Endothelial cell of umbilical vein (primary cell): ENCODE data around the gene PLEKHG4. TPM values are rescaled to one million over a fixed set of nuclear protein-coding genes. Genes with fewer than 3 reads are reported as not detected.

Source experiments
- BruUV-seq: library from RNA; stranded (reverse); fragments of 400-500 nt; replicated peaks from 2 replicates; lab custom pipeline; 2021; lab: Mats Ljungman, UMichigan
- CTCF ChIA-PET: fragments of 300-600, 350-600 bp; sonication (Branson Sonifier 250); formaldehyde crosslinking; loops from one replicate; lab custom pipeline; 2021; ENCODE audit warnings: antibody characterized with exemption, inconsistent platforms; lab: Charles Lee
- POLR2A ChIA-PET: fragments of 300-600, 350-600 bp; sonication (Branson Sonifier 250); formaldehyde crosslinking; loops from one replicate; lab custom pipeline; 2021; ENCODE audit warnings: antibody characterized with exemption, inconsistent platforms; lab: Charles Lee
- DNase-seq: peaks from one replicate; pipeline ENCODE4 v3.0.0-alpha.2; 2011; ENCODE audit warnings: low read depth, low spot score
- FAIRE-seq: peaks from 2 replicates; lab custom pipeline; 2011; peaks lifted over from hg19 to GRCh38; lab: Jason Lieb, UNC
- H2AFZ ChIP-seq: 2 replicates; pipeline ENCODE4 v1.6.0; 2012; ENCODE audit warnings: low read depth, low read length, control low read depth, inconsistent platforms
- H3K27ac ChIP-seq: 2 replicates; pipeline ENCODE4 v1.5.1; 2011; ENCODE audit warnings: low read depth, mild to moderate bottlenecking, control low read depth, low read length, moderate library complexity; ENCODE audit not compliant: insufficient read depth
- H3K27me3 ChIP-seq, 2 experiments: 2 replicates each; pipeline versions ENCODE4 v1.6.0 to v1.6.1; 2011; ENCODE audit warnings: low read length in 2 of 2, mixed read lengths in 1 of 2; ENCODE audit not compliant: control insufficient read depth in 2 of 2, insufficient read depth in 2 of 2
- H3K36me3 ChIP-seq, 2 experiments: 2 replicates in 1 of 2; 3 replicates in 1 of 2; pipeline ENCODE4 v1.5.1; 2011; ENCODE audit warnings: low read length in 2 of 2, mild to moderate bottlenecking in 1 of 2, moderate library complexity in 1 of 2; ENCODE audit not compliant: control insufficient read depth in 2 of 2, insufficient read depth in 2 of 2; ENCODE audit errors: extremely low read depth in 1 of 2
- H3K4me1 ChIP-seq: 3 replicates; pipeline ENCODE4 v1.5.1; 2011; ENCODE audit warnings: mild to moderate bottlenecking, low read length; ENCODE audit not compliant: control insufficient read depth, insufficient read depth; ENCODE audit errors: extremely low read depth
- H3K4me2 ChIP-seq: 2 replicates; pipeline ENCODE4 v1.6.1; 2011; ENCODE audit warnings: low read length, control low read depth, mixed read lengths; ENCODE audit not compliant: insufficient read depth
- H3K4me3 ChIP-seq, 3 experiments: fragments of 200-600 bp in 1 of 3; sonication (generic), shearing (Covaris generic) in 1 of 3; replicated peaks in 1 of 3; 2 replicates each; pipeline ENCODE4 v1.5.1; 2011 to 2016; ENCODE audit warnings: control low read depth in 3 of 3, low read length in 3 of 3, mild to moderate bottlenecking in 2 of 3, inconsistent platforms in 1 of 3, low read depth in 1 of 3, moderate library complexity in 1 of 3; ENCODE audit not compliant: insufficient read depth in 1 of 3
- H3K79me2 ChIP-seq: 2 replicates; pipeline ENCODE4 v1.6.0; 2012; ENCODE audit warnings: low read length, inconsistent platforms; ENCODE audit not compliant: control insufficient read depth, insufficient read depth
- H3K9ac ChIP-seq: replicated peaks from 2 replicates; pipeline ENCODE3; 2011; ENCODE audit warnings: low read length, control low read depth; ENCODE audit not compliant: insufficient read depth; ENCODE audit errors: extremely low read depth
- H3K9me1 ChIP-seq: replicated peaks from 3 replicates; pipeline ENCODE4 v1.6.0; 2011; ENCODE audit warnings: mild to moderate bottlenecking, low read length; ENCODE audit not compliant: control insufficient read depth, insufficient read depth; ENCODE audit errors: extremely low read depth
- H3K9me3 ChIP-seq: replicated peaks from 2 replicates; pipeline ENCODE4 v1.5.1; 2012; ENCODE audit warnings: low read length, inconsistent platforms; ENCODE audit not compliant: control insufficient read depth, insufficient read depth
- H4K20me1 ChIP-seq: replicated peaks from 2 replicates; pipeline ENCODE3; 2011; ENCODE audit warnings: mild to moderate bottlenecking, low read length; ENCODE audit not compliant: control insufficient read depth, insufficient read depth; ENCODE audit errors: extremely low read depth
- CTCF ChIP-seq, 2 donors: IDR thresholded peaks; 1 replicate in 1 of 2; 2 replicates in 1 of 2; pipeline ENCODE4 v1.5.1; 2011; ENCODE audit warnings: low read length in 2 of 2, mild to moderate bottlenecking in 2 of 2, moderate library complexity in 2 of 2, control low read depth in 1 of 2, inconsistent platforms in 1 of 2, low read depth in 1 of 2; ENCODE audit not compliant: insufficient read depth in 1 of 2; ENCODE audit errors: extremely low read depth in 1 of 2
- EZH2 ChIP-seq: IDR thresholded peaks from 2 replicates; pipeline ENCODE4 v1.6.1; 2012; ENCODE audit warnings: borderline replicate concordance, low read depth, mild to moderate bottlenecking, moderate library complexity, low read length, inconsistent platforms; ENCODE audit not compliant: severe bottlenecking
- FOS ChIP-seq: IDR thresholded peaks from 2 replicates; pipeline ENCODE4 v1.6.1; 2011; ENCODE audit warnings: mild to moderate bottlenecking, low read length, moderate library complexity, borderline replicate concordance; ENCODE audit not compliant: insufficient read depth
- GATA2 ChIP-seq: IDR thresholded peaks from 2 replicates; pipeline ENCODE4 v1.7.0; 2011; ENCODE audit warnings: low read depth, mild to moderate bottlenecking, moderate library complexity, mixed read lengths, low read length; ENCODE audit not compliant: insufficient read length, insufficient read depth
- JUN ChIP-seq: IDR thresholded peaks from 2 replicates; pipeline ENCODE4 v1.6.1; 2011; ENCODE audit warnings: borderline replicate concordance, low read depth; ENCODE audit not compliant: insufficient read length, insufficient read depth
- MAX ChIP-seq: IDR thresholded peaks from 2 replicates; pipeline ENCODE4 v1.6.1; 2011; ENCODE audit not compliant: insufficient read depth, insufficient read length
- MYC ChIP-seq: IDR thresholded peaks from one replicate; pipeline ENCODE4 v1.6.1; 2011; ENCODE audit warnings: mild to moderate bottlenecking, low read depth, low read length
- POLR2A ChIP-seq: IDR thresholded peaks from 2 replicates; pipeline ENCODE4 v1.6.1; 2012; ENCODE audit warnings: low read depth, mild to moderate bottlenecking, control low read depth, low read length
- POLR2AphosphoS5 ChIP-seq: IDR thresholded peaks from 2 replicates; pipeline ENCODE4 v1.6.1; 2012; ENCODE audit warnings: low read depth, mild to moderate bottlenecking, control low read depth, low read length, moderate library complexity; ENCODE audit not compliant: insufficient read depth
- dilution Hi-C: fragments of 300-500 bp; cut with MboI; formaldehyde crosslinking; loops from one replicate; pipeline ENCODE4 v1.15.0; 2019; ENCODE audit warnings: low sequenced_read_pairs; ENCODE audit not compliant: extremely low pct_ligation_motif_present
- intact Hi-C: fragments of 100-400 bp; cut with micrococcal nuclease; formaldehyde crosslinking; loops from one replicate; pipeline ENCODE4 v1.10.0; 2022
- polyA plus RNA-seq, 4 experiments: library from polyadenylated mRNA; depleted of rRNA in 3 of 4; stranded (reverse) in 3 of 4; unstranded in 1 of 4; fragments of >200 nt; gene quantifications; 2 replicates each; pipeline versions ENCODE4 v1.2.1 to v1.2.3, GENCODE V29; 2011 to 2012; ENCODE audit warnings: missing spikeins in 1 of 4
- total RNA-seq: library from RNA; stranded (reverse); gene quantifications from 2 replicates; pipeline ENCODE4 v1.2.3, GENCODE V29; 2021

The PLEKHG4 gene
- total and polyA plus RNA-seq, 2 donors (not counting 3 experiments of a cell fraction or from before 2014, with no cell fraction given): 26.6 to 34.8 TPM

- Histone ChIP-seq H4K20me1 (no peaks in the 10 kb centered on the region), H3K4me1 (peaks cover 23% of the 10 kb centered on the region), H3K36me3 (no peaks in the 10 kb centered on the region), H3K4me2 (no peak overlapping the region), H3K27ac (peak overlapping the region; percentile 66), H3K4me3 (no peak overlapping the region), H3K9ac (peak overlapping the region; percentile 22), H3K9me3 (no peaks in the 10 kb centered on the region), H2AFZ (peak overlapping the region; percentile 31), H3K27me3 (no peaks in the 10 kb centered on the region), H3K79me2 (no peaks in the 10 kb centered on the region), H3K9me1 (no peaks in the 10 kb centered on the region)
- CTCF ChIA-PET: interaction anchor here (0.6 to 4.5 kb wide), 10 partner anchors 9 to 130 kb away, joined by 3 to 20 read pairs (median 4); partner anchors contain the start of genes KCTD19, LRRC36 and PLEKHG4
- dilution Hi-C loops: no loop called here
- peak; percentile 83 for FAIRE-seq
- TF ChIP-seq GATA2 (no peak), MAX (no peak), POLR2AphosphoS5 (peak; percentile 33), POLR2A (no peak)
- intact Hi-C loops: no loop called here
- no TSS peak for BruUV-seq
- peak; percentile 33 for DNase-seq
- POLR2A ChIA-PET: interaction anchor here (1.9 kb wide), 1 partner anchor 25 kb away, joined by 6 read pairs; no protein-coding TSS in a partner anchor
Observed at GRCh38 chr16:67269766-67270165, 9.6 kb upstream of the PLEKHG4 start.

GRCh38 chr16:67270931-67271338 lies 8.4 kb upstream of the PLEKHG4 start:
- DNase-seq (no peak), FAIRE-seq (no peak)
- TF ChIP-seq POLR2AphosphoS5 (no peak), MYC (no peak), JUN (no peak), MAX (no peak), POLR2A (no peak), CTCF (IDR thresholded peaks at IDR 0.05; ENCODE audit: extremely low read depth in 1 of 2, insufficient read depth in 1 of 2, low read depth in 1 of 2, low read length in 2 of 2) (no peak), FOS (no peak), EZH2 (no peak), GATA2 (no peak)
- dilution Hi-C loops: no loop called here
- Histone ChIP-seq H3K4me3 (no peak overlapping the region), H3K27me3 (no peaks in the 10 kb centered on the region), H3K79me2 (peaks cover 2% of the 10 kb centered on the region), H3K4me1 (peaks cover 23% of the 10 kb centered on the region), H3K9ac (no peak overlapping the region), H3K4me2 (no peak overlapping the region), H4K20me1 (no peaks in the 10 kb centered on the region), H2AFZ (no peak overlapping the region), H3K36me3 (no peaks in the 10 kb centered on the region), H3K9me3 (no peaks in the 10 kb centered on the region), H3K9me1 (no peaks in the 10 kb centered on the region), H3K27ac (no peak overlapping the region)
- intact Hi-C loops: no loop called here
- no TSS peak for BruUV-seq
- ChIA-PET POLR2A (interaction anchor here (1.9 kb wide), 1 partner anchor 27 kb away, joined by 6 read pairs; no protein-coding TSS in a partner anchor), CTCF (interaction anchor here (2.2 to 4.5 kb wide), 2 partner anchors 10 to 128 kb away, joined by 9 to 20 read pairs; no protein-coding TSS in a partner anchor)
